Germinal center (tissue), 1 donor: ENCODE results near the gene MAPKAPK3.
"Not testable (repeated sequence)": the region's sequence is repeated elsewhere in the genome, so short reads cannot be mapped to it uniquely, and the experiment has no call there.

Experiments
- DNase-seq: peaks from one replicate; pipeline ENCODE4 v3.0.0; 2012; ENCODE audit warnings: mixed read lengths, low spot score

Gene MAPKAPK3

GRCh38 chr3:50656417-50657195, 39.7 kb downstream of the MAPKAPK3 start:
- no peak for DNase-seq

- DNase-seq = no peak
These were observed 40.5 kb downstream of the MAPKAPK3 start for GRCh38 chr3:50657407-50657806.

GRCh38 chr3:50657816-50658215, 40.9 kb downstream of the MAPKAPK3 start:
- no peak for DNase-seq

GRCh38 chr3:50658416-50658815, 41.5 kb downstream of the MAPKAPK3 start:
- no peak for DNase-seq

- no peak for DNase-seq
These were observed 41.9 kb downstream of the MAPKAPK3 start for GRCh38 chr3:50658831-50659230.

- no peak for DNase-seq
These were observed 43.4 kb downstream of the MAPKAPK3 start for GRCh38 chr3:50660386-50660785.

GRCh38 chr3:50661321-50661837, 44.4 kb downstream of the MAPKAPK3 start:
- DNase-seq = no peak

- DNase-seq = no peak
These were observed 45.5 kb downstream of the MAPKAPK3 start for GRCh38 chr3:50662408-50662807.

GRCh38 chr3:50665081-50665840, 48.3 kb downstream of the MAPKAPK3 start:
- DNase-seq = no peak

GRCh38 chr3:50665841-50666115, 48.8 kb downstream of the MAPKAPK3 start:
- DNase-seq = not testable (repeated sequence)

GRCh38 chr3:50666837-50667236, 49.9 kb downstream of the MAPKAPK3 start:
- DNase-seq = no peak

- DNase-seq = no peak
These were observed 54.4 kb downstream of the MAPKAPK3 start for GRCh38 chr3:50671331-50671730.

GRCh38 chr3:50672656-50673055, 55.7 kb downstream of the MAPKAPK3 start:
- no peak for DNase-seq

GRCh38 chr3:50673931-50674330, 57.0 kb downstream of the MAPKAPK3 start:
- DNase-seq = no peak

- peak; percentile 83 for DNase-seq
These were observed 57.6 kb downstream of the MAPKAPK3 start, which contains the start of gene DOCK3 for GRCh38 chr3:50674349-50675178. DOCK3 (plus strand) TSS chr3:50674927; CDS start chr3:50675264, 337 bp downstream.

GRCh38 chr3:50675179-50676030, 58.5 kb downstream of the MAPKAPK3 start:
- peak; percentile 22 for DNase-seq

- no peak for DNase-seq
These were observed 59.2 kb downstream of the MAPKAPK3 start for GRCh38 chr3:50676031-50676705.

GRCh38 chr3:50687127-50687751, 70.3 kb downstream of the MAPKAPK3 start:
- no peak for DNase-seq

GRCh38 chr3:50687916-50688315, 71.0 kb downstream of the MAPKAPK3 start:
- no peak for DNase-seq

- not testable (repeated sequence) for DNase-seq
These were observed 71.7 kb downstream of the MAPKAPK3 start for GRCh38 chr3:50688602-50689001.
